HG02970 (cell line): ENCODE data around the gene PTPRN2.

Experiments
- ATAC-seq: cut with Tn5 transposase; IDR thresholded peaks from one replicate; pipeline ENCODE4 v1.9.1; 2021; ENCODE audit warnings: mild to moderate bottlenecking, moderate library complexity, moderate number of reproducible peaks; ENCODE audit not compliant: unreplicated experiment, low FRiP score

The PTPRN2 gene

GRCh38 chr7:157795643-157796042 is 792.0 kb downstream of the PTPRN2 start:
- no peak for ATAC-seq

- no peak for ATAC-seq
Observed at GRCh38 chr7:157795199-157795598, 792.4 kb downstream of the PTPRN2 start.

DNA sequence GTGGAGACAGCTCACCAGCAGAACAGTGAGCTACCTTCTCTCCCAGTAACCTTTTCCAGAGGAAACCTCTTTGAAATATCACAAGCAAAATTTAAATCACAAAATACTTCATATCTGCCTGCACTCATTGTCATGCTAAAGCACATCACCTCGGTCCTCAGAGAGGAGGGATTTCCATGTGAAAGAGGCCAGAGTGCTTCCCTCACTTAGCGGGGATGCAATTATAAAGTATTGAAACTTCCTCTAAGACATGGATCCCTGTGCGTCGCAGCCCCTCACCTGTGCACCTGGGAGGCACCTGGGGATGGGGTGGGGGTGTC is 792.9 kb downstream of the PTPRN2 start:
- no peak for ATAC-seq

DNA sequence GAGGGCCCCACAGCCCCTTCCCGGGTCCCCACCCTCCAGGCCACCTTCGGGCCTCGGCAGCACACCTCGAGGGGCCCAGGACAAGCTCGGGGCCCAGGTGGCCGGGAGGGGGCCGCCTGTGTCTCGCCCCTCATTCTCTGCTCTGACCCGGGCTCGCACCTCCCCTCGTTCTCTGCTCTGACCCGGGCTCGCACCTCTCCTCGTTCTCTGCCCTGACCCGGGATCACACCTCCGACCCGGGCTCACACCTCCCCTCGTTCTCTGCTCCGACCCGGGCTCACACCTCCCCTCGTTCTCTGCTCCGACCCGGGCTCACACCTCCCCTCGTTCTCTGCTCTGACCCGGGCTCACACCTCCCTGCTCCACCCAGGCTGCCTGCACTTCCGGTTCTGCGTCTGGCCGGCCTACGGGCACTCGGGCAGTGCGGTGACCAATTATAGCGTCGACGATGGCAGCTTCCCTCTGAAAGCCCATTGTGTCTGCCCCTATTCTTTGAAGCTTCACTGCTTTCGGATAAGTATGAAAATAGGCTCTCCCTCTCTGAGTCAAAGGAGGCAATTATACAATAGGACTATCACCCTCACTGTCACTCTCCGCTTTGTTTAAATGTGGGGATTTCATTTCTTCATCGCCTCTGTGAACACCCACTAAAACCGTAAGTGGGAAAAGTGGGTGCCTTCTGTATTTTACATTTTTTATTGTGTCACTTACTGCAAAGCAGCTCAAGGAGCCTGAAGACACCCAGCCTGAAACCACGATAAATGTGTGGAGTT is 793.5 kb downstream of the PTPRN2 start:
- no peak for ATAC-seq

DNA sequence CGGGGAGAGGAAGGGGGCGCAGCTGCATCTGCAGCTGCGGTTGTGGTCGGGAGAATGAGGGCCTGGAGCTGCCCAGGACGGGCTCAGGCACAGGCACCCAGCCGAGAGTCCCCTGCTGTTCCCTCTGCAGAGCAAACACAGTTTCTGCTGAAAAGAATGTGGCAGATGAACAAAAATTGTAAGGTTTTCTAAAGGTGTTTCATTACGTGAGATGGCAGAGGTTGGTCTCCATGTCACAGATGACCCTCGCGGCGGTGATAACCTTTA is 794.6 kb downstream of the PTPRN2 start:
- no peak for ATAC-seq

DNA sequence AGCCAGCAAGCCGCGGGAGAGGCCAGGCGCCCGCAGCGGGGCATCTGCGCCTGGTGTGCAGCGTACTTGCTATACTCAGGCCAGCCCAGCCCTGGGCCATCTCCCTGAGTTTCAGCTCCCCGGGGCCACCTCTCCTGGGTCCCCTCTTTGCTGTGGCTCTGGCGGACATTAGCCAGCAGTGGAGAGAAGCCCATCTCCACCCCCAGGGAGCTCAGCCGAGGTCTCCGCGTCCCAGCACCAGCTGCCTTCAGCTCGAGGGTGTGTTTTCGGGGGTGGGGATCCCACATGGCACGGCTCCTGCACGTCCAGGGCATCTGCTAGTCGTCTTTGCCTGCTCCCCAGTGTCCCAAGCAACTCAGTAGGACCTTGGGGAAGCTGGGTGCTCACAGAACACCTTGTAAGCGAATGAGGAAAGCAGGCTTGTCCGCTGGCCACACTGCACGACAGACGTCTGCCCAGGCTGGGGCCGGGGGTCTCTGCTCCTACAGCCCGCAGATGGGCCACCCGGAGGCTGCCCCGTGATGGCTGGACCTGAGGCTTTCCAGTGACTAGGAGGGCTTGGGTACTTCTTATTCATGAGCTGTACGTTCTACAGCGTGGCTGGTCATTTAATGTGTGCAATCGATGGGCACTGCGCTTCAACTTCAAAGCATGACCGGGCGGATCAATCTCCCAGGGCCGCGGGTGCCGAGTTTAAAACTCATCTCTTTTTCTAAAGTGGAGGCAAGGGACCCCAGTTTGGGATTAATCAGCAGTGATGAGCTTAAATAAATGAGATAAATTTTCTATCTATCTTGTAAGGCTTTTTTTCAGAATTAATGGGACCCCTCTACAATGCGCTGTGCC is 795.2 kb downstream of the PTPRN2 start:
- no peak for ATAC-seq

DNA sequence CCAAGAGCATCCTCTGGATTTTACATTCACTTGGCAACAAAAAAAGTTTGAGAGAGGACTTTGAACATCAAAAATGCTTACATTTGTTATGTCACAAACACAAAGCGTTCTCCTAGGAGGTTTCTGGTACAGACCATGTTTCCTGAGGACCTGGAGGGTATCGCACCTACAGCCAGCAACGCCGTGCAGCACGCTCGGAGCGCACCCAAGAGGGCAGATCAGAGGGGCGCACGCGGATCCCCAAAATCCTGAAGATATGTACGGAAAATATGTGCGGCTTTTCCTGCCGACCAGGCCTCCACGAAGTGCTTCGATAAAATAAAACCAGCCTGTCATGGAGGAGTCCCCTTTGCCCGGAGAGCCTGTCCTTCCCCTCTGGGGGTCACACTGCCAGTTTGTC is 796.0 kb downstream of the PTPRN2 start:
- ATAC-seq, result no peak

GRCh38 chr7:157791261-157791660 is 796.4 kb downstream of the PTPRN2 start:
- ATAC-seq, result no peak

DNA sequence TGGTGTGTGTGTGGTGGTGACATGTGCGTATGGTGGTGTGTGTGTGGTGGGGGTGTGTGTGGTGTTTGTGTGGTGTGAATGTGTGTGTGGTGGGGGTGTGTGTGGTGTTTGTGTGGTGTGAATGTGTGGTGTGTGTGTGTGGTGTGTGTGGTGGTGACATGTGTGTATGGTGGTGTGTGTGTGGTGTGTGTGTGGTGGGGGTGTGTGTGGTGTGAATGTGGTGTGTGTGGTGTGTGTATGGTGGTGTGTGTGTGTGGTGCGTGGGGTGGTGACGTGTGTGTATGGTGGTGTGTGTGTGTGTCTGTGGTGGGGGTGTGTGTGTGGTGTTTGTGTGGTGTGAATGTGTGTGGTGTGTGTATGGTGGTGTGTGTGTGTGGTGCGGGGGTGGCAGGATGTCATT is 797.7 kb downstream of the PTPRN2 start:
- ATAC-seq, result no peak

DNA sequence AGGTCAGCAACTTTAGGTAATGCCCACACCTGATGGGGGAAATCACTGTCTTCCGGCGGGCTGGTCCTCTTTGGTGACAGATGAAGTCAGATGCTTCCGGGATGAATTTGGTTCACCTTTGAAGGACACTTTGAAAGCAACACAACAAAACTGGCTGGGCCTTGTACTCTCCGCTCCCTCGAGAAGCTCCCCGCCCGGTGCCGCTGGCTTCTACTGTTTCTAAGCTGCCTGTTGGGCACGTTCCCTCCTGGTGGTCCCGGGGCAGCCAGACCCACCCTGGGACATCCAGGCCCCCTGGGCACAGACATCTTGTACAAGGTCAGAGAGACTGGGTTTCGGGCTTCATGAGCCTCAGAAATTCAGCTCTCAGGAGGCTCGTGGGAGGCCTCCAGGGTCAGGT is 798.5 kb downstream of the PTPRN2 start:
- no peak for ATAC-seq

DNA sequence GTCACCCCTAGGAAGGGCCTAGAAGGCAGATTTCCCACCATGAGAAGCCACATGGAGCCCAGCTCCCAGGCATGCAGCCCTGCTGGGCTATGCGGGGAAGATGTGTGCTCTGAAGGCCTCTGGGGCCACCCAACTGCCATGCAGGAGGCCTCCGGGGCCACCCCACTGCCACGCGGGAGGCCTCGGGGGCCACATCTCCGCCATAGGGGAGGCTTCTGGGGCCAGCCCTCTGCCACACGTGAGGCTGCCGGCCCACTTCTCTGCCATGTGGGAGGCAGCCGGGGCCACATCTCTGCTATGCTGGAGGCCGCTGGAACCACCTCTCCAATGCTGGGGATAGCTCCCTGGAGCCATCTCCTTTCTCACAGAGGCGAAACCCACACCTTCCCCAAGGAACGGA is 799.0 kb downstream of the PTPRN2 start:
- ATAC-seq, result no peak

GRCh38 chr7:157787275-157787701 is 800.3 kb downstream of the PTPRN2 start:
- ATAC-seq, result no peak

- no peak for ATAC-seq
Observed at GRCh38 chr7:157786375-157787274, 801.0 kb downstream of the PTPRN2 start.

DNA sequence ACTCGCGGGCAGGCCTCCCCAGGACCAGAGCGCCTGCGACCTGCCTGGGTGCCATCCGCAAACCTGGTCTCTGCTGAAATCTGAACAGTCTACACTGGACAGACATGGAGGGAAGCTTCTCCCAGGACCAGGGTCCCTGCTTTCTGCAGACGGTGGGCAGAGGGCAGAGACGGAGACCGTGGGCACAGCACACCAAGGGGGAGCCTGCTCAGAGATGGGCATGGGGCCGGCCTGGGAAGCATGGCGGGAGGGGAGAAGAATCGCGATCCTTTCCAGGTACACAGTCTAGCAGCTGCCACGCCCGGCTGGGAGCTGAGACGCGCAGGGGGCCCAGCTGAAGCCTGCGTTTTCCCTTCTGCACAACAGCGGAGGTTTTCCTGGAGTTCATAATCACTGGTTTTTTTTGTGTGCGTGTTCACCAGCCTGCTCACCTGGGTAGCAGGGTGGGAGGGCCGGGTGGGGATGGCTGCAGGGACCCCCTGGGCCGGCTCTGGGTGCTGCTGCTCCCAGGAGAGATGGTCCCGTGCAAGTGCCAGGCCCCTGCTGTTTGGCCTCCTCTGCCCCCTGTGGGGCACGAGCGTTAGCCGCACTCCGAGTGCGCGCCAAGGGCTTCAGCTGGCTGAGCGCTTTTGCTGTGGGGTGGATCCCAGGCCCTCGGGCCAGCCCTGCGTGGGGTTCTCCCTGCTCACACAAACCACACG is 802.0 kb downstream of the PTPRN2 start:
- no peak for ATAC-seq

DNA sequence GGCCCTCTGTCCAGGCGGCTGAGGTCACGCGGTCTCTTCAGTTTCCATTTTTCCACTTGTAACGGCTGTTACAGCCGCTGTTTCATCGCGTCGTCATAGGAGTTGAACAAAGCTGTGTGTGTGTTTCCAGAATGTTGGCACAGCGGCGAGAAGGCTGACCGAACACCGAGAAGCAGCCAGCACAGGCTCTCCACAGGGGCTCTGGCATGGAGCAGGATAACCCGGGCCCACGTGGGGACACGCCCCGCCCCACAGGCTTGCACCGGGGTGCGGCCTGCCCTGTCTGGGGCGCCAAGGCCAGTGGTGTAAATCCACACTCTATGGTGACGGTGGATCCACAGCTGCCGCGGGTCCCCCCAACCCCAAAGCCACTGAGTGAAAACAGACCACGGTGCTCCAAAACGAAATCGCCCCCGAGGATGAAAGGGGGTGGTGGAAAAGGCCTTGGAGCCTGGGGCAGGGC is 802.6 kb downstream of the PTPRN2 start:
- ATAC-seq, result no peak

DNA sequence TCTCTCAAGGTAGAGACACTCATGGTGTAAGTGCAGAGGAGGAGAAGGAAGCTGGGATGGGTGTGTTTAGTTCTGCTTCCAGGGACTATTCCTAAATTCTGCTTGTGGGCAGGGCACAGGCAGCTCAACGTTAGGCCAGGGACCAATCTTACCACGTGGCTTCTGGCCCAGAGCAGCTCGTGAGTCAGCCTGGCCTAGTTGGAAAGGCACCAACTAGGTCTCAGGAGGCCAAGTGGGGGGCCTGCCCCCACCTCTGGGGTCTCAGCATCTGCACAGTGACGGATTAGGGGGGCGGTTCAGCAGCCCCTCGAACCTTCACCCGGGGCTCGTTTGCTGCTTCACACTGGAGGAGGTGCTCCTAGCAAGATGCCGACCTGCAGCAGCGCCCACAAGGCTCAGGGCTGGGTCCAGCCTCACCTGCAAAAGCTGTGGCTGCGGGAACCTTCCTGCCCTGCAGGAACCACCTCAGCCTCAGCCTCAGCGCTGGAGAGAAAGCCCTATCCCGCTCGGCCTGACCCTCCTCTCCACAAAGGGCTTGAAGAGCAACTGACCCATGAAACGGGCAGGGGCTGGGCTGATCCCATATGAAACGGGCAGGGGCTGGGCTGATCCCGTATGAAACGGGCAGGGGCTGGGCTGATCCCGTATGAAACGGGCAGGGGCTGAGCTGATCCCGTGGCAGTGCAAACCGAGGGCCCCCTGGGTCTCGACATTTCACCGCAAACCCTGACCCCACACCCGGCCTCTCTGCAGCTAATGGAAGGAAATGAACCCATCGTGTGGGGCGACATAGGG is 803.4 kb downstream of the PTPRN2 start:
- ATAC-seq, result no peak

DNA sequence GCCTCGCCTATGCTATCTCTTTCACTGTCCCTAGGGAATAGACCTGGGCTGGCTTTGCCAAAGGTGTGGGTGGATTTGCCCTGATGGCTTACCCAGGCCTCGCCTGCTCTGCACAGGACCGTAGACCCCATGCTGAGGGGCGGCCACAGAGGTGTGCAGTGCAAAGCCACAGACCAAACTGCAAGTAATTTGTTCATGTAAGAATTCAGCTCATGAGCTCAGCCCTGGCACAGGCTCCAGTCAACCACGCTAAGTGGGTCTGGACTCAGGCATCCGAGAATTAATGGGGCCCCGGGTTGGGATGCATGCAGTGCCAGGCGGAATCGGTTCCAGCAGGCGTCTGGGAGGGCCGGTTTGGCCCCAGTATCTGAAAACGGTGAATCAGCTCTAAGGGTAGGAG is 805.6 kb downstream of the PTPRN2 start:
- ATAC-seq, result no peak

DNA sequence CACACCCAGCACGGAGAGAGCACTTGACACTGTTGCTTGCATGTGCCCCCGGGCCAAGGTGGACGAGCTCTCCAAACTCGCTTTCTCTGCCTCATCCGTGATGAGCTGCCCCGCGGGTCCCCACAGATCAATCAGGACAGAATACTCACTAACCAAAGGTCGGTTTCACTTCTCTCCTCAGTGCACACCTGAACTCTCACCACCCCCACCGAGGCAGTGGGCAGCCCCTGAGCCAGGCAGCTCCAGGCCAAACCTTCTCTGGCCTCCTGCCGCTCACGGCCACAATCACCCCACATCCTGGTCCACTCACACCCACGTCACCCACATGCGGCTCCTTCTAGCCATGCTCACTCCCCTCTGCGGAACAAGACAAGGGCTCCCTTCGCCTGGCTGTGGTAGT is 806.9 kb downstream of the PTPRN2 start:
- ATAC-seq, result no peak

GRCh38 chr7:157780312-157780711 is 807.3 kb downstream of the PTPRN2 start:
- no peak for ATAC-seq

- no peak for ATAC-seq
Observed at GRCh38 chr7:157779206-157779605, 808.4 kb downstream of the PTPRN2 start.
